ENCODE measurements around the gene RIPOR3. TPM values are rescaled to one million over a fixed set of nuclear protein-coding genes. Genes with fewer than 3 reads are reported as not detected.
A peak's percentile ranks its signal among the peaks of the same experiment; 100 is the strongest.

The RIPOR3 gene
- total and polyA plus RNA-seq, 9 of the 15 experiments (the other 6 are each of a cell fraction or from before 2014, with no cell fraction given), result 3.3 to 62.7 (median 21.4) TPM

DNA sequence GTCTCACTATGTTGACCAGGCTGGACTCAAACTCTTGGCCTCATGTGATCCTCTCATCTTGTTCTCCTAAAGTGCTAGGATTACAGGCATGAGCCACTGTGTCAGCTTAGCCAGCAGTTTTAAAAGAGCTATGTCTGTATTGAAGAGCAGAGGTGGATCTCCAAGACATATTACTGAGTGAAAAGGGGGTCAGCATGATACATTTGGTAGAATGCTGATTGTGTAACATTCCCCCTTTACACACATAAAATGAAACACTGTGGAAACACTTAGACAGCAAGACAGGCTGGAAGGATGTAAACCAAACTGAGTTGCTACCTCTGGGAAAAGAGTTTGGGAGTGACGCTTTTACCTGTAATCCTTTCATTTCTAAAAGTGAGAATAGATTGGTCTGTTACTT, 1.7 kb upstream of the RIPOR3 start (continued):
- TF ChIP-seq EWSR1 (IDR thresholded peaks at IDR 0.05; ENCODE audit: borderline replicate concordance, low read depth, partially characterized antibody) (peak; percentile 76), TEAD1 (CRISPR knock-in tag; IDR thresholded peaks at IDR 0.05) (no peak), MCM7 (IDR thresholded peaks at IDR 0.05) (no peak), HDGF (IDR thresholded peaks at IDR 0.05) (no peak), KHSRP (IDR thresholded peaks at IDR 0.05) (no peak), CEBPB (tag; IDR thresholded peaks at IDR 0.05) (peak; percentile 69)
- TF ChIP-seq, protein P1, sequence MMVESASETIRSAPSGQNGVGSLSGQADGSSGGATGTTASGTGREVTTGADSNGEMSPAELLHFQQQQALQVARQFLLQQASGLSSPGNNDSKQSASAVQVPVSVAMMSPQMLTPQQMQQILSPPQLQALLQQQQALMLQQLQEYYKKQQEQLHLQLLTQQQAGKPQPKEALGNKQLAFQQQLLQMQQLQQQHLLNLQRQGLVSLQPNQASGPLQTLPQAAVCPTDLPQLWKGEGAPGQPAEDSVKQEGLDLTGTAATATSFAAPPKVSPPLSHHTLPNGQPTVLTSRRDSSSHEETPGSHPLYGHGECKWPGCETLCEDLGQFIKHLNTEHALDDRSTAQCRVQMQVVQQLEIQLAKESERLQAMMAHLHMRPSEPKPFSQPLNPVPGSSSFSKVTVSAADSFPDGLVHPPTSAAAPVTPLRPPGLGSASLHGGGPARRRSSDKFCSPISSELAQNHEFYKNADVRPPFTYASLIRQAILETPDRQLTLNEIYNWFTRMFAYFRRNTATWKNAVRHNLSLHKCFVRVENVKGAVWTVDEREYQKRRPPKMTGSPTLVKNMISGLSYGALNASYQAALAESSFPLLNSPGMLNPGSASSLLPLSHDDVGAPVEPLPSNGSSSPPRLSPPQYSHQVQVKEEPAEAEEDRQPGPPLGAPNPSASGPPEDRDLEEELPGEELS (CRISPR knock-in tag; IDR thresholded peaks at IDR 0.05; ENCODE audit: borderline replicate concordance), result no peak

DNA sequence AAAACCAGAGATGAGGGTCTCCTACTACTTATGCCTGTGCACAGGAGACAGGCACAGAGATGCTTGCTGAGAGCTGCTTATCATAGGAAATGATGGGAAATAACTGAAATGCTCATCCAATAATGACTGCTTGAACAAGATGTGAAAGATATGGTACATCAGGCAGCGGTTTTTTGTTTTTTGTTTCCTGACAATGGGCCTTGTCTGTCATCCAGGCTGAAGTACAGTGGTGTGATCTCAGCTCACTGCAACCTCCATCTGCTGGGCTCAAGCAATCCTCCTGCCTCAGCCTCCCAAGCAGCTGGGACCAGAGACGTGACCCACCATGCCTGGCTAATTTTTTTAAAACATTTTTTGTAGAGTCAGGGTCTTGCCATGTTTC, 1.2 kb upstream of the RIPOR3 start:
- 22% methylated on average over 2 of the region's 2 CpGs for WGBS (ENCODE audit: insufficient coverage, low coverage, missing lambda C conversion rate)
- no peaks in the 10 kb centered on the region for H4K20me1 ChIP-seq (replicated peaks; ENCODE audit: control insufficient read depth, insufficient read depth, low read length)
- DNase-seq (ENCODE audit: extremely low read depth in 1 of 4, low spot score in 3 of 4), result no peak
- peak overlapping the region; percentile 57 to 71; a peak in 3 of 4 replicates for H3K9ac ChIP-seq (ENCODE audit: insufficient read depth in 1 of 2, low read depth in 2 of 2, low read length in 2 of 2)
- peaks cover 43 to 47% of the 10 kb centered on the region in 2 experiments for H3K4me1 ChIP-seq (replicated peaks in 1 of 2; ENCODE audit: control insufficient read depth in 2 of 2, insufficient read depth in 2 of 2, low read length in 2 of 2)
- in situ Hi-C loops (cut with MboI) (no loop called here), intact Hi-C loops (cut with micrococcal nuclease) (loop anchor here (5.0 kb wide), 1 partner anchor 40 kb away; the partner anchor contains the start of gene PARD6B)
- no TSS peak for BruUV-seq (replicated peaks)
- H2AFZ ChIP-seq (ENCODE audit: low read depth, low read length), result peak overlapping the region; percentile 52
- H3K36me3 ChIP-seq (ENCODE audit: control insufficient read depth, insufficient read depth, low read length), result peaks cover 19% of the 10 kb centered on the region; the same call in 2 of the 3 replicates
- H3K4me2 ChIP-seq (ENCODE audit: insufficient read depth, low read length), result peak overlapping the region; percentile 96
- no peaks in the 10 kb centered on the region for H3K9me3 ChIP-seq (replicated peaks; ENCODE audit: control insufficient read depth, insufficient read depth, low read depth, low read length)
- no peak for FAIRE-seq
- ChIA-PET CTCF (ENCODE audit: low intra/inter-chr PET ratio) (no interaction called here), POLR2A (interaction anchor here (0.5 to 1.5 kb wide), 3 partner anchors 10 to 316 kb away, joined by 3 to 5 read pairs (median 4); no protein-coding TSS in a partner anchor)
- H3K27ac ChIP-seq (ENCODE audit: extremely low read depth, low read depth, low read length), result peak overlapping the region; percentile 85
- no peak for ATAC-seq
- no peaks in the 10 kb centered on the region for H3K9me1 ChIP-seq (ENCODE audit: control insufficient read depth, insufficient read depth, low read length)
- no peak overlapping the region for H3K4me3 ChIP-seq
- H3K79me2 ChIP-seq (ENCODE audit: control insufficient read depth, insufficient read depth, low read length), result peaks cover 37% of the 10 kb centered on the region
- H3K27me3 ChIP-seq (ENCODE audit: control insufficient read depth in 2 of 2, insufficient read depth in 2 of 2, low read length in 2 of 2), result no peaks in the 10 kb centered on the region
- no peak for TF ChIP-seq CBX8 (IDR thresholded peaks at IDR 0.05; ENCODE audit: borderline replicate concordance, extremely low read depth, low read depth, low read length, poor library complexity, severe bottlenecking)
- no peak for TF ChIP-seq GATAD2B (IDR thresholded peaks at IDR 0.05; ENCODE audit: borderline replicate concordance)
- TF ChIP-seq ZNF354B (CRISPR knock-in tag; IDR thresholded peaks at IDR 0.05), result no peak
- TF ChIP-seq ARNT (IDR thresholded peaks at IDR 0.05), result no peak
- TF ChIP-seq ZNF586 (CRISPR knock-in tag; conservative IDR thresholded peaks at IDR 0.05), result no peak
- TF ChIP-seq ZNF232 (CRISPR knock-in tag; IDR thresholded peaks at IDR 0.05), result no peak
- TF ChIP-seq ZNF785 (CRISPR knock-in tag; IDR thresholded peaks at IDR 0.05), result no peak
- TF ChIP-seq, protein P2, sequence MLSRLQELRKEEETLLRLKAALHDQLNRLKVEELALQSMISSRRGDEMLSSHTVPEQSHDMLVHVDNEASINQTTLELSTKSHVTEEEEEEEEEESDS (CRISPR knock-in tag; IDR thresholded peaks at IDR 0.05), result no peak
- TF ChIP-seq GABPA (tag; conservative IDR thresholded peaks at IDR 0.05; ENCODE audit: low read depth), result no peak
- no peak for TF ChIP-seq TBL1XR1 (IDR thresholded peaks at IDR 0.05; ENCODE audit: low read length in 2 of 2)
- TF ChIP-seq, protein P3, sequence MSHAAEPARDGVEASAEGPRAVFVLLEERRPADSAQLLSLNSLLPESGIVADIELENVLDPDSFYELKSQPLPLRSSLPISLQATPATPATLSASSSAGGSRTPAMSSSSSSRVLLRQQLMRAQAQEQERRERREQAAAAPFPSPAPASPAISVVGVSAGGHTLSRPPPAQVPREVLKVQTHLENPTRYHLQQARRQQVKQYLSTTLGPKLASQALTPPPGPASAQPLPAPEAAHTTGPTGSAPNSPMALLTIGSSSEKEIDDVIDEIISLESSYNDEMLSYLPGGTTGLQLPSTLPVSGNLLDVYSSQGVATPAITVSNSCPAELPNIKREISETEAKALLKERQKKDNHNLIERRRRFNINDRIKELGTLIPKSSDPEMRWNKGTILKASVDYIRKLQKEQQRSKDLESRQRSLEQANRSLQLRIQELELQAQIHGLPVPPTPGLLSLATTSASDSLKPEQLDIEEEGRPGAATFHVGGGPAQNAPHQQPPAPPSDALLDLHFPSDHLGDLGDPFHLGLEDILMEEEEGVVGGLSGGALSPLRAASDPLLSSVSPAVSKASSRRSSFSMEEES (CRISPR knock-in tag; IDR thresholded peaks at IDR 0.05), result no peak
- TF ChIP-seq MAFK (IDR thresholded peaks at IDR 0.05; ENCODE audit: low read length), result no peak
- no peak for TF ChIP-seq ZNF263 (CRISPR knock-in tag; IDR thresholded peaks at IDR 0.05; ENCODE audit: borderline replicate concordance)

Measured in K562 (cell line).